ENCODE measurements around the gene PCYOX1L.

Gene PCYOX1L

DNA sequence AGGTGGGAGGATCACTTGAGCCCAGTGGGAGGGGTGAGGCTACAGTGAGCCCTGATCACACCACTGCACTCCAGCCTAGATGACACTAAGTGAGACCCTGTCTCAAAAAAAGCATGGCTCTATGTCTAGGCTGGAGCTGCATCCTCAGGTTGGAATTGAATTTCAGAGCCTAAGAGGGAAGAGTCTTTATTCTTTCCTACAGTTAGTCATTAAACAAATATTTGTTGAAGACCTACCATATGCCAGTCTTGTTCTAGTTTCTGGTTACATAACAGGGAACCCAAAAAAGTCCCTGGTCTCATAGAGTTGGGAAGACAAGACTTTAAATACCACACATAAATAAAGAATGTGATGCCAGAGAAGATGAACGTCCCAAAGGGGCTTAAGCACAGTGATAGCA is 19.5 kb upstream of the PCYOX1L start:
- peaks cover 2 to 4% of the 10 kb centered on the region in 2 experiments for H3K4me1 ChIP-seq (ENCODE audit: control insufficient read depth in 1 of 2, insufficient read depth in 2 of 2, low read length in 2 of 2)
- H3K4me3 ChIP-seq (ENCODE audit: low read depth, low read length): no peak overlapping the region
- H2AK5ac ChIP-seq (ENCODE audit: low read length): no peak overlapping the region
- no peaks in the 10 kb centered on the region for H3K9me3 ChIP-seq (ENCODE audit: insufficient read depth, low read depth, low read length)
- H3K79me2 ChIP-seq (ENCODE audit: control insufficient read depth, insufficient read depth, low read length, poor library complexity): no peaks in the 10 kb centered on the region
- H3K9ac ChIP-seq (ENCODE audit: low read length): no peak overlapping the region
- no peak overlapping the region for H4K8ac ChIP-seq (ENCODE audit: low read depth, low read length)
- DNase-seq: no peak
- H2AFZ ChIP-seq (ENCODE audit: insufficient read depth, low read length, poor library complexity): no peak overlapping the region
- no peak overlapping the region for H3K18ac ChIP-seq (ENCODE audit: low read length)
- no peak overlapping the region for H3K23ac ChIP-seq (ENCODE audit: low read length)
- H3K27me3 ChIP-seq (ENCODE audit: insufficient read depth, low read length): no peaks in the 10 kb centered on the region
- WGBS (ENCODE audit: extremely low coverage, insufficient coverage, insufficient read length): no CpG with 5 or more reads among the region's 1 CpG
- H2BK12ac ChIP-seq (ENCODE audit: low read length): no peak overlapping the region
- H3K79me1 ChIP-seq (ENCODE audit: low read length): peaks cover 2% of the 10 kb centered on the region
- H4K91ac ChIP-seq (ENCODE audit: low read depth, low read length): no peak overlapping the region
- no peak overlapping the region for H3K4ac ChIP-seq (ENCODE audit: low read depth, low read length)
- peaks cover 0 to 4% of the 10 kb centered on the region in 2 experiments for H3K36me3 ChIP-seq (ENCODE audit: control insufficient read depth in 1 of 2, insufficient read depth in 2 of 2, low read length in 2 of 2)
- H2BK5ac ChIP-seq (ENCODE audit: low read depth, low read length, poor library complexity): no peak overlapping the region
- H3K14ac ChIP-seq (ENCODE audit: low read length): no peak overlapping the region
- no peak overlapping the region for H2BK120ac ChIP-seq (ENCODE audit: insufficient read depth, low read length, poor library complexity)
- H4K12ac ChIP-seq (ENCODE audit: low read depth, low read length): no peak overlapping the region
- no peak overlapping the region for H3K4me2 ChIP-seq (ENCODE audit: low read length)
- H3K27ac ChIP-seq (ENCODE audit: low read depth, low read length): no peak overlapping the region

DNA sequence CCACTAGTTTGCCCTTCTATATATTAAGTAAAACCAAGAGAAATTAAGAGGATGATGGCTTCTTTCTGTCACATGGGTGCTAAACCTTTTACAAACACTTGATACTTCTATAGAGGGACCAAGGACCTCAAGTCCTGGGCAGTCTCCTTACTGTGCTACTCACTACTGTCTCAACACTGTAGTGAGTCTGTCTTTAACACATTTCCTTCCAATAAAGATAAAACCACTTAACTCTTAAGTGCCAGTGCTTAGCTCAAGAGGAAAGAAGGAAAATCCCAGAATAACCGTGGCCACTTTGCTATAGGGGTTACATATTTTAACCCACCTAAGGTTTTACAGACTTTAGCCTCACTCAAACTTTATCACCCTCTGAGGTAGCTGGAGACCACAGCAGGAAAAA is 16.9 kb upstream of the PCYOX1L start:
- Histone ChIP-seq H2BK5ac (ENCODE audit: low read depth, low read length, poor library complexity) (no peak overlapping the region), H3K23ac (ENCODE audit: low read length) (no peak overlapping the region), H3K4me2 (ENCODE audit: low read length) (no peak overlapping the region), H2AK5ac (ENCODE audit: low read length) (no peak overlapping the region), H4K8ac (ENCODE audit: low read depth, low read length) (no peak overlapping the region), H4K12ac (ENCODE audit: low read depth, low read length) (no peak overlapping the region), H3K36me3 (ENCODE audit: control insufficient read depth in 1 of 2, insufficient read depth in 2 of 2, low read length in 2 of 2) (peaks cover 0 to 2% of the 10 kb centered on the region in 2 experiments), H2BK120ac (ENCODE audit: insufficient read depth, low read length, poor library complexity) (no peak overlapping the region), H3K79me2 (ENCODE audit: control insufficient read depth, insufficient read depth, low read length, poor library complexity) (peaks cover 5% of the 10 kb centered on the region), H3K4ac (ENCODE audit: low read depth, low read length) (no peak overlapping the region), H3K4me3 (ENCODE audit: low read depth, low read length) (no peak overlapping the region), H3K18ac (ENCODE audit: low read length) (no peak overlapping the region), H3K27me3 (ENCODE audit: insufficient read depth, low read length) (no peaks in the 10 kb centered on the region), H3K9ac (ENCODE audit: low read length) (no peak overlapping the region), H2BK12ac (ENCODE audit: low read length) (no peak overlapping the region), H2AFZ (ENCODE audit: insufficient read depth, low read length, poor library complexity) (no peak overlapping the region), H3K9me3 (ENCODE audit: insufficient read depth, low read depth, low read length) (no peaks in the 10 kb centered on the region), H3K4me1 (ENCODE audit: control insufficient read depth in 1 of 2, insufficient read depth in 2 of 2, low read length in 2 of 2) (peaks cover 2% of the 10 kb centered on the region in 2 experiments), H3K27ac (ENCODE audit: low read depth, low read length) (no peak overlapping the region), H3K79me1 (ENCODE audit: low read length) (peaks cover 10% of the 10 kb centered on the region), H3K14ac (ENCODE audit: low read length) (no peak overlapping the region), H4K91ac (ENCODE audit: low read depth, low read length) (no peak overlapping the region)
- DNase-seq: no peak
- WGBS (ENCODE audit: extremely low coverage, insufficient coverage, insufficient read length): no CpG with 5 or more reads among the region's 1 CpG

DNA sequence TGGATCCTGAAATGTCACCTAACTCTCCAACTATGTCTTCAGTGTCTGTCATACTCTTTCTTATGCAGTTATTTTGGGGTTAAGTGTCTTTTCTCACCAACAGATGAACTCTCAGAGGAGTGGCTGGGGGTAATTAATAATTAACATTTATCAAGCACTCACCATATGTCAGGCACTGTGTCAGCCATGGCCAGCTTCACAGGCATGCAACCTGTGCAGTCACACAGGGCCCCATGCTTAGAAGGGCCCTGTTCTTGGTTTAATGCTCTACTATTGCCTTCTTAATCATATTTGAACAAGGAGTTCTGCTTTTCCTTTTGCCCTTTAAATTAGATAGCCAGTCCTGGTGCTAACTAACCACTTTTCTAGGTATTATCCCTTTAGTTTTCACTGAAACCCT is 16.0 kb upstream of the PCYOX1L start:
- no peak overlapping the region for H3K23ac ChIP-seq (ENCODE audit: low read length)

DNA sequence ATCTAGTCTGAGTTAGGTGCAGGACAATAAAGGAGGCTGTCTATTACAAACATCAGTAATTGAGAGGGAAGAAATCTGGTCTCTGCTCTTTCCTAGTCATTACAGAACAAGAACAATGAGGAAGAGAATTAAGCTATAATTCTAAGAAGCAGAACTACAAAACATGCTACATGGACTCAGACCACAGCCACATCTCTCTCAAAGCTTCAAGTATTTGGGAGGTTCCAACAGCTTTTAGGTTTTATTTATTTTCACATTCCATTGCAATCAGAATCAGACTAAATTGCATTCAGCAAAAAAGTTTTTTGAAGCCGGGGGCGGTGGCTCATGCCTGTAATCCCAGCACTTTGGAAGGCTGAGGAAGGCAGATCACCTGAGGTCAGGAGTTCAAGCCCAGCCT is 13.7 kb upstream of the PCYOX1L start:
- H4K91ac ChIP-seq (ENCODE audit: low read depth, low read length): no peak overlapping the region
- no peak overlapping the region for H3K27ac ChIP-seq (ENCODE audit: low read depth, low read length)
- H3K18ac ChIP-seq (ENCODE audit: low read length): no peak overlapping the region
- H4K8ac ChIP-seq (ENCODE audit: low read depth, low read length): peak overlapping the region; percentile 26
- H3K36me3 ChIP-seq (ENCODE audit: control insufficient read depth in 1 of 2, insufficient read depth in 2 of 2, low read length in 2 of 2): peaks cover 2 to 11% of the 10 kb centered on the region in 2 experiments
- no peak overlapping the region for H2BK12ac ChIP-seq (ENCODE audit: low read length)
- no peaks in the 10 kb centered on the region for H3K9me3 ChIP-seq (ENCODE audit: insufficient read depth, low read depth, low read length)
- no peak overlapping the region for H2BK5ac ChIP-seq (ENCODE audit: low read depth, low read length, poor library complexity)
- no peaks in the 10 kb centered on the region for H3K27me3 ChIP-seq (ENCODE audit: insufficient read depth, low read length)
- H3K79me2 ChIP-seq (ENCODE audit: control insufficient read depth, insufficient read depth, low read length, poor library complexity): peaks cover 5% of the 10 kb centered on the region
- no peak overlapping the region for H2AK5ac ChIP-seq (ENCODE audit: low read length)
- H3K4me2 ChIP-seq (ENCODE audit: low read length): no peak overlapping the region
- no peak for DNase-seq
- no peak overlapping the region for H3K4me3 ChIP-seq (ENCODE audit: low read depth, low read length)
- no peak overlapping the region for H2AFZ ChIP-seq (ENCODE audit: insufficient read depth, low read length, poor library complexity)
- H3K4ac ChIP-seq (ENCODE audit: low read depth, low read length): no peak overlapping the region
- H4K12ac ChIP-seq (ENCODE audit: low read depth, low read length): no peak overlapping the region
- H3K23ac ChIP-seq (ENCODE audit: low read length): no peak overlapping the region
- peaks cover 2 to 5% of the 10 kb centered on the region in 2 experiments for H3K4me1 ChIP-seq (ENCODE audit: control insufficient read depth in 1 of 2, insufficient read depth in 2 of 2, low read length in 2 of 2)
- no peak overlapping the region for H3K9ac ChIP-seq (ENCODE audit: low read length)
- H2BK120ac ChIP-seq (ENCODE audit: insufficient read depth, low read length, poor library complexity): no peak overlapping the region
- peaks cover 8% of the 10 kb centered on the region for H3K79me1 ChIP-seq (ENCODE audit: low read length)
- WGBS (ENCODE audit: extremely low coverage, insufficient coverage, insufficient read length): no CpG with 5 or more reads among the region's 2 CpGs
- no peak overlapping the region for H3K14ac ChIP-seq (ENCODE audit: low read length)

More for the DNA sequence above, 16.0 kb upstream of the PCYOX1L start:
- Histone ChIP-seq H2BK12ac (ENCODE audit: low read length) (no peak overlapping the region), H3K9ac (ENCODE audit: low read length) (no peak overlapping the region), H2BK5ac (ENCODE audit: low read depth, low read length, poor library complexity) (no peak overlapping the region), H3K79me2 (ENCODE audit: control insufficient read depth, insufficient read depth, low read length, poor library complexity) (peaks cover 5% of the 10 kb centered on the region), H4K8ac (ENCODE audit: low read depth, low read length) (no peak overlapping the region), H3K9me3 (ENCODE audit: insufficient read depth, low read depth, low read length) (no peaks in the 10 kb centered on the region), H3K4me2 (ENCODE audit: low read length) (no peak overlapping the region), H3K4me1 (ENCODE audit: control insufficient read depth in 1 of 2, insufficient read depth in 2 of 2, low read length in 2 of 2) (peaks cover 2 to 3% of the 10 kb centered on the region in 2 experiments), H3K4ac (ENCODE audit: low read depth, low read length) (no peak overlapping the region), H3K36me3 (ENCODE audit: control insufficient read depth in 1 of 2, insufficient read depth in 2 of 2, low read length in 2 of 2) (peaks cover 0 to 2% of the 10 kb centered on the region in 2 experiments), H4K91ac (ENCODE audit: low read depth, low read length) (no peak overlapping the region), H3K4me3 (ENCODE audit: low read depth, low read length) (no peak overlapping the region), H3K27ac (ENCODE audit: low read depth, low read length) (no peak overlapping the region), H3K18ac (ENCODE audit: low read length) (no peak overlapping the region), H3K27me3 (ENCODE audit: insufficient read depth, low read length) (no peaks in the 10 kb centered on the region), H2AK5ac (ENCODE audit: low read length) (no peak overlapping the region), H2BK120ac (ENCODE audit: insufficient read depth, low read length, poor library complexity) (no peak overlapping the region), H4K12ac (ENCODE audit: low read depth, low read length) (no peak overlapping the region), H3K14ac (ENCODE audit: low read length) (no peak overlapping the region), H2AFZ (ENCODE audit: insufficient read depth, low read length, poor library complexity) (no peak overlapping the region), H3K79me1 (ENCODE audit: low read length) (peaks cover 8% of the 10 kb centered on the region)
- no peak for DNase-seq
